Kidney epithelial cell (primary cell): ENCODE results near the gene BHLHE23. TPM values are rescaled to one million over a fixed set of nuclear protein-coding genes. Genes with fewer than 3 reads are reported as not detected.

Source experiments
- DNase-seq: peaks from one replicate; pipeline ENCODE4 v3.0.0-alpha.2; 2010; ENCODE audit warnings: low read depth
- H3K27me3 ChIP-seq: 2 replicates; pipeline ENCODE4 v1.6.0; 2011; ENCODE audit warnings: low read length; ENCODE audit not compliant: control insufficient read depth, insufficient read depth
- H3K36me3 ChIP-seq: 2 replicates; pipeline ENCODE4 v1.5.1; 2011; ENCODE audit warnings: low read length; ENCODE audit not compliant: control insufficient read depth, insufficient read depth
- H3K4me3 ChIP-seq: 2 replicates; pipeline ENCODE4 v1.5.1; 2011; ENCODE audit warnings: low read depth, mild to moderate bottlenecking, control low read depth, low read length
- CTCF ChIP-seq: IDR thresholded peaks from 2 replicates; pipeline ENCODE4 v1.5.1; 2011; ENCODE audit warnings: mild to moderate bottlenecking, moderate library complexity, low read length, control low read depth, inconsistent platforms; ENCODE audit not compliant: insufficient read depth, poor library complexity, severe bottlenecking
- total RNA-seq: library from RNA; depleted of rRNA; stranded (reverse); fragments of >200 nt; gene quantifications from 2 replicates; pipeline ENCODE4 v1.2.3, GENCODE V29; 2015

The BHLHE23 gene
- total RNA-seq, 1 donor from 2014 or later, result not detected

DNA sequence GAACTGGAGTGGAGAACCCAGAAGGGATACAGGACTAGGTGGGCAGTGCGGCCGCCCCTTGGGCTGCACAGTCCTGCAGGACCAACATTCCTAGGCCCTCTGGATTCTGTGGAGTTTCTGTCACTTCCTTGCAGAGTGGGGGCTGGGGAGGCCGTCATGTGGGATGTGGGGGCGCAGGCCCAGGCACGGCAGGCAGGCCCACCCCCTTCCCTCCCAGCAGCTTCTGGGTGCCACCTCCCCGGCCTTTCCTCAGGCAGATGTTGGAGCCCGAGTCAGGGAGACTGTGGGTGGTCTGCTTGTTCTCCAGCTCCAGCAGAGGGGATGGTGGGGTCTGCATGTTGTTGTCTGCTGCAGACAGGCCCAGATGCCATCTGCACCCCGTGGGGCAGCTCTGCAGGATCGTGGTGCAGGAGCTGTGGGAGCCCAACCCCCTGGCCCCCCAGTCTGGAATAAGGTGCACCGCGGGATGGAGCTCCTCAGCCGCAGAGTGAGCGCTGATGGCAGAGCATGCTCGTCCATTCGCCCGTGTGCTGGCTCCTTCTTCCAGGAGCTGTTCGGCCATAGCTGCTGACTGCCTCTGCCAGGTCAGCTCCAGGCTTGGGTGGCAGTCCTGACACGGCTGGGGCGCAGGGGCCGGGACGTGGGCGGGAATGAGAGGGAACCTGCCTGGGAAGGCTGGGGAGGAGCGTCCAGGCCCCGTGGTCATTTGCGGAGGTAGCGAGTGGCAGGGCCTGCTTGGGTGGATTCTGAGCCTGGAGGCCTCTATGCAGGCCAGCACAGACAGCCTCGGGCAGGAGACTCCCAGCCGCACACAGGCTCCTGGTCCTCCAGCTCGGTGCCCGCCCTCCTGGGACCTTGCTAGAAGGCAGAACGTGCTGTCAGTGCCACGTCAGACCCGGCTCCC, 36.2 kb downstream of the BHLHE23 start:
- Histone ChIP-seq H3K36me3 (no peaks in the 10 kb centered on the region), H3K4me3 (no peak overlapping the region), H3K27me3 (peaks cover 54% of the 10 kb centered on the region)
- DNase-seq, result no peak
- no peak for TF ChIP-seq CTCF

DNA sequence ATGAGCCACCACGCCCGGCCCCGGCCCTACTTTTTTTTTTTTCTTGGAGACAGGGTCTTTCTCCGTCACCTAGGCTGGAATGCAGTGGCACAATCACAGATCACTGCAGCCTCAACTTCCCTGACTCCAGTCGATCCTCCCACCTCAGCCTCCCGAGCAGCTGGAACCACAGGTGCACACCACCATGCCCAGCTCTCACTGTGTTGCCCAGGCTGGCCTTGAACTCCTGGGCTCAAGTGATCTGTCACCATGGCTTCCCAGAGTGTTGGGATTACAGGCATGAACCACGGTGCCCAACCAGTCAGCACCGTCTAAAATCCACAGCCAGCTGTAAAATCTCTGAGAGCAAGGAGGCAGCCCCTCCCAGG, 36.8 kb downstream of the BHLHE23 start:
- Histone ChIP-seq H3K4me3 (no peak overlapping the region), H3K36me3 (no peaks in the 10 kb centered on the region), H3K27me3 (peaks cover 48% of the 10 kb centered on the region)
- TF ChIP-seq CTCF, result no peak
- no peak for DNase-seq

- TF ChIP-seq CTCF, result no peak
- Histone ChIP-seq H3K27me3 (peaks cover 42% of the 10 kb centered on the region), H3K36me3 (no peaks in the 10 kb centered on the region), H3K4me3 (no peak overlapping the region)
- no peak for DNase-seq
Observed at GRCh38 chr20:62969179-62969760, 37.5 kb downstream of the BHLHE23 start.

GRCh38 chr20:62968378-62969178, 38.2 kb downstream of the BHLHE23 start:
- Histone ChIP-seq H3K4me3 (no peak overlapping the region), H3K27me3 (peaks cover 36% of the 10 kb centered on the region), H3K36me3 (no peaks in the 10 kb centered on the region)
- no peak for DNase-seq
- no peak for TF ChIP-seq CTCF

DNA sequence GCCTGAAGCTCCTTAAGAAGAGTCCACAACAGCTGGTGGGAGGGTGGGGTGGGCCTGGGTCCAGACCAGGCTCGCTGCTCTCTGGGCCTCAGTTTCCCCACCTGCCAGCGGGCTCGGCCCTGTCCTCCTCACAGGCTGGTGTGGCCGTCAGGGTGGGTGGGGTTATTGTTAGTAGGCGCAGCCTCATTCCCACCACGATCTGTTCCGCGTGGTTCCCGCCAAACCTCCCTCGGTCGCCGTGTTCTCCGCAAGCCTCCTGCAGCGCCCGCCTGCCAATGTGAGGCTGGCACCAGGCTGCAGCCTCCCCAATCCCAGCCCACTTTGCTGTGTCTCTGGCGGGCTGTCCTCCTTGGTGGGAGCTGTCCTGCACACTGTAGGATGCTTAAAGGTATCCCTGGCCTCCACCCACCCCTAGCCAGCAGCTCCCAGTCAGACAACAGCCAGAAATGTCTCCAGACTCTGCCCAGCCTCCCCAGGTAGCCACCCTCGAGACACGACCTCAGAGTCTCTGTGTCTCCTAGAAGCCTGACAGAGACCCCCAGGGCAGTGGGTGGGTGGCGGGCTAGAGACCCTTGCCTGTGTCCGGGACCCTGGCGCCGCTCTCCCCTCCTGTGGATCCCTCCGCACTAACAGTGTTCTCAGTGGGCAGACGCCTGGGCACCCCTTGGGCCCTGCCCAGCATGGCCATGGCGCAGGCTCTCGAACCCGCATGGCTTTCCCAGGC, 39.0 kb downstream of the BHLHE23 start:
- Histone ChIP-seq H3K4me3 (no peak overlapping the region), H3K27me3 (peaks cover 28% of the 10 kb centered on the region), H3K36me3 (no peaks in the 10 kb centered on the region)
- no peak for TF ChIP-seq CTCF
- DNase-seq, result no peak
